NCI-H1417 treated with DMSO at 0.1 percent for 48 hours (cell line): ENCODE results near the gene TFF3.

Experiments
- DNase-seq: peaks from one replicate; lab custom pipeline; 2025; lab: John Stamatoyannopoulos, UW

The TFF3 gene

GRCh38 chr21:42346866-42347600 lies 31.8 kb upstream of the TFF3 start:
- DNase-seq, result no peak

DNA sequence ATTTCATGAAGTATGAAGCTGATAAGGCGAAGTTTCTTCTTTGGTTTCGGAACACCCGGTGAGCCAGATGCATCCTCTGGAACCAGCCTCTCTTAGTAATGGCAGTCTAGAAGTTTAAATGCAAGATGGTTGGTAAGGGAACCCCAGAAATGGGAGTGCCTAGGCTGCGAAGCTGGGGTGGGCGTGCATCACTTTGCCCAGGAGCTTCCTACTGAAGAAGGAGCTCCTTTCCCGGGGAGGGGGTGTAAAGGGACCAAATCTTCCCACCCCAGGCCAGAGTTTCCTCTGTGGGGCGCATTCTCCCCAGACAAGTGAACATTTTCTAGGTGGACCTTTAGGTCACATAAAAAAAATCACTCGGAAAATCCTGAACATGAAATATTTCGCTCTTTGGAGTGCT lies 31.2 kb upstream of the TFF3 start:
- no peak for DNase-seq

GRCh38 chr21:42344631-42345030 lies 29.4 kb upstream of the TFF3 start:
- no peak for DNase-seq

GRCh38 chr21:42343963-42344510 lies 28.8 kb upstream of the TFF3 start:
- no peak for DNase-seq

DNA sequence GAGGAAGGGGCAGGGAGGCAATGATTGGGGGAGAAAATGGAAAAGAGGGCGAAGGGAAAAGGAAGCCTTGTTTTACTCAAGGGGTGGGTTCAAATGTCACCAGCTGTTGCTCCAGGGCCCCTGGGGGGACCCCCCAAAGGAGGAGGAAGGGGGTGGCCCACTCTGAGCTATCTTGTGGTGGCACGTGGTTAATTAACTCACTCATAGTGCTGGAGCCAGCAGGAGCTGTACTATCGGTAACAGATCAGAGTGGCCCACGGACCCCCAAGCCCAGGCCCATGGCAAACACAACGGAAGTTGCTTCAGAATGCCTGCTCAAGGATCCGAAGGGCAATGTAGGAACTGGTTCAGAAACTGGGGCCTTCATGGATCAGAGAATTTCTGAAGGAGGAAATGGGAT lies 28.3 kb upstream of the TFF3 start:
- DNase-seq, result no peak

GRCh38 chr21:42343101-42343500 lies 27.9 kb upstream of the TFF3 start:
- DNase-seq, result no peak

- no peak for DNase-seq
Observed at GRCh38 chr21:42341776-42342542, 26.8 kb upstream of the TFF3 start.

- DNase-seq, result no peak
Observed at GRCh38 chr21:42340187-42341050, 25.2 kb upstream of the TFF3 start.

GRCh38 chr21:42338729-42339715 lies 23.8 kb upstream of the TFF3 start:
- DNase-seq, result no peak

- peak; percentile 72 for DNase-seq
Observed at GRCh38 chr21:42337830-42338728, 22.9 kb upstream of the TFF3 start.

DNA sequence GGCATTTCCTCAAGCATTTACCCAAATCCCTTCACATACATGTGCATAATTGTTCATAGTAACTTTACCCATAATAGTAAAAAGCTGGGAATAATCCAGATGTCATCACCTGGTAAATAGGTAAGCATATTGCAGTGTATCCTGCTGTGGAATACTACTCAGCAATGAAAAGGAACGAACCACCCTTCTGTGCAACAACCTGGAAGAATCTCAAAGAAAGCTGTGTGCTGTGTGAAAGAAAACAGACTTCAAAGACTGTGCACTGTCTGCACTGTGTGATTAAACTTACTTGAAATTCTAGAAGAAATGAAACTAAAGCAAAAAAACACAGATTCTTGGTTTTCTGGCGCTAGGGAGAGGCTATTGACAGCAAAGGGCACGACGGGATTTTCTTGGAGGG lies 22.1 kb upstream of the TFF3 start:
- DNase-seq, result no peak

- no peak for DNase-seq
Observed at GRCh38 chr21:42336054-42336453, 20.8 kb upstream of the TFF3 start.

- no peak for DNase-seq
Observed at GRCh38 chr21:42332557-42333317, 17.5 kb upstream of the TFF3 start.

- DNase-seq, result no peak
Observed at GRCh38 chr21:42331660-42332059, 16.5 kb upstream of the TFF3 start.

DNA sequence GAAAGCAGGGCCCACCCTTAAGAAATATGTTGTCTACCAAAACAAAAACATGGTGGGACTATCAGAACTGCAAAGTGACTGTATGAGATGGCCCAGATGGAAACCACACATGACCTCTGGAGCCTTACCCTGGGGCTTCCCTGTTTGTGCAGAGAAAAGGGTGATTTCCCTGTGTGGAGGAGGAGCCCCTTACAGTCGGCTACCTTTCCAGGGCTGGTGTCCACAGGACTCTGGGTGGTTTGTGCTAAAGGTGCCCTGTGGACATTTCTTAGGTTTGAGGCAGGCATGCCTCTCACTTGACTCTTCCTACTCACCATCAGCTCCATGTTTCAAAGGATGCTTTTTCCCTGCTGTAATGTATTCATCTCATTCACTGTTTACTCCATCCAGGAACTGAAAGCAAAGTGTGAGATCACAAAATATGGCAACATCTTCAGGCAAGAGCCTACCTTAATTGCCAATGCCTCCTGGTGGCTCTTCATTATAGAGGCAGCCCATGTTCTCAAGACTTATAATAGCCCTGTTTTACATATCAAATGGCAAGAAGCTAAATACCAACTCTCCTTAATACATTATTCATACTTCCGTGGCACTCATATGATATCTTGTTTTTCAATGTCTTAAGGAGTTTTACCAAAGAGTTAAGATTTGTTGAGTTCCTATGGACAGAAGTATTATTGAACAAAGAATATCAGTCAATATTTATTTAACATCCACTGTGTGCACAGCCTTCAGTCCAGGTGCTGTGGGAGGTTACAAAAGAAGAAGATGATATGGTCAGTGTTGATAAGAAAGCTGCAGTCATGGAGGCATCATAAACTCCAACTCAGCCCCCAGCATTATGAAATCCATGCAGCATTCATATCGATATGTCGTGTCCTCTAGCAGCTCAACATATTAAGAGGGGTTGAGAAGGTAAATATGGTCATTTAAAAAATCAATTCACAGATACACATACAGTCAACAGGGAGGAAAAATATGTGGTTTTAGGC lies 15.5 kb upstream of the TFF3 start:
- no peak for DNase-seq

DNA sequence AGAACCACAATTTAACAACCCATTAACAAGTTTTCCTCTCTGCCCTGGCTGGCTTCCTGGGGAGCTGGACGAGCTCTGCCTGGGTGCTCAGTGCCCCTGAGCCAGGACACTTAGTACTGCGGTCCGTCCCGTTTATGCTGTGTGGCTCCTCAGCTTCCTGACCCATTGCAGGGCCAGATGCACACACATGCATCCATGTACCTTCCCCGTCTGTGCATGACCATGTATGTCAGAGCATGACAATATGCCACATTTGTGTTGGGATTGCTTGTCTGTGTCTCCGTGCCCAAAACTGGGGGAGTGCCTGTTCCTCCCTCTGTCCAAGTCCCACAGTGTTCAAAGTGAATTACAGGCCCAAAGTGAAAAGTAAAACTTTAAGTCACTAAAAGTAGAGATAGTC lies 9.7 kb upstream of the TFF3 start:
- no peak for DNase-seq

DNA sequence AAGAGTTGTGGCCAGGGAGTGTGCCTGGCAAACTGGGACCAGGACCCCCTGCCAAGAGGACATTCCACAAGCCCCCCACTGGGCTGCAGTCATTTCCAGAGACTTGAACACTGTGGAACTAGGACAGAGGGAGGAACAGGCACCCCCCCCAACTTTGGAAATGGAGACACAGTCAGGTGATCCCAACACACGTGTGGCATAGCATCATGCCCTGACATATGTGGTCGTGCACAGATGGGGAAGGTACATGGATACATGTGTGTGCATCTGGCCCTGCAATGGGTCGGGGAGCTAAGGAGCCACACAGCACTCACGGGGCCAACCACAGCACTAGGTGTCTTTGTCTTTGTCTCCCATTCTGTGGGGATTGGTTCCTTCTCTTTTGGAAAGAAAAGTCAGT lies 6.6 kb upstream of the TFF3 start:
- DNase-seq, result no peak

DNA sequence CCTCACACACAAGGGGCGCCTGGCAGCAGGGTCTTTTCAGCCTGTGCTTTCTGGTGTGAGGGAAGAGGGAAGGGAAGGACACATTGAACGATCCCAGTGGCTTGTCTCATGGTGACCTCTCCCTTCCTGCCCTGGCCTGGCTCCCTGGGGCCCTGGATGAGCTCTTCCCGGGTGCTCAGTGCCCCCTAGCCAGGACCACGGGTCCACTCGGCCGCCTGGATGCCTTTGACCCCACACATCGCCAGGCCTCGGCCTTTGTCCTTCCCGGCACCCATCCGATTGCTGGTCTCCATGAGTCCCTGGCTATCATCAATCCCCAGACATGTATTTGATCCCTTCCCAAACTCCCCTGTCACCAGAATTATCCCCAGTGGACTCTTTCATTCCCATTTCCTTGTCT lies 6.0 kb upstream of the TFF3 start:
- no peak for DNase-seq
